Measurements from ENCODE around the gene FLOT1. TPM values are rescaled to one million over a fixed set of nuclear protein-coding genes. Genes with fewer than 3 reads are reported as not detected.

FLOT1 gene
- total and polyA plus RNA-seq, 9 of the 15 experiments (the other 6 are each of a cell fraction or from before 2014, with no cell fraction given), result 11.7 to 149 (median 118) TPM

DNA sequence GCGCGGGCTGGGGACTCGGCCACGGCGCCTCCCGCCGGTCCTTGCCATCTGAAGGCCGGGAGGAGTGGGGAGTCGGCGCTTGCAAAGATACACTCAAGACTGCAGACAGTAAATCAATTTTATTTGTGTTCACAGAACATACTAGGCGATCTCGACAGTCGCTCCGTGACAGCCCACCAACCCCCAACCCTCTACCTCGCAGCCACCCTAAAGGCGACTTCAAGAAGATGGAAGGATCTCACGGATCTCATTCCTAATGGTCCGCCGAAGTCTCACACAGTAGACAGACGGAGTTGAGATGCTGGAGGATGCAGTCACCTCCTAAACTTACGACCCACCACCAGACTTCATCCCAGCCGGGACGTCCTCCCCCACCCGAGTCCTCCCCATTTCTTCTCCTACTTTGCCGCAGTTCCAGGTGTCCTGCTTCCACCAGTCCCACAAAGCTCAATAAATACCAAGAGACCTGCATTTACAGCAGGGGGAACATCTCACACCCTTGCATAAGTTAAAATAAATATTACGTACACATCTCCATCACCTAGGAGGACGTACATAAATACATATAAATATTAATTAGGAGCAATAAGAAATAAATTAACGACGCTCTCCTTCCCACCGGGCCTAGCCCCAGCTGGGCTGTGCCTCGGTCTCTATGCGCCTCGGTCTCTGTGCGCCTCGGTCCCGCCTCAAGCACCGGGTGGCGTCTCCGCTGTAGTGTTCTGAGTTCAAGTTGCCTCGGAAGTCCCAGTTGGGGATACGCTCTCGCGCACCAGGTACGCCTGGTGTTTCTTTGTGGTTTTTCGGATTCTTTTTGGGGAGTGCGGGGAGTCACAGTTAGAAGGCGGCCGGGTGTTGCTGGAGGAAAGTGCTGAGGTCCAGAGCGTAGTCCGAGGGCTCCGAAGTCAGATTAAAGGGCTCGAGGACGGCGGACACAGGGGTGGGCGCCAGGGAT, 889 bp upstream of the FLOT1 start (continued):
- TF ChIP-seq ZBTB2 (IDR thresholded peaks at IDR 0.05), result no peak
- TF ChIP-seq BMI1 (IDR thresholded peaks at IDR 0.05; ENCODE audit: low read length), result no peak
- TF ChIP-seq, protein P1, sequence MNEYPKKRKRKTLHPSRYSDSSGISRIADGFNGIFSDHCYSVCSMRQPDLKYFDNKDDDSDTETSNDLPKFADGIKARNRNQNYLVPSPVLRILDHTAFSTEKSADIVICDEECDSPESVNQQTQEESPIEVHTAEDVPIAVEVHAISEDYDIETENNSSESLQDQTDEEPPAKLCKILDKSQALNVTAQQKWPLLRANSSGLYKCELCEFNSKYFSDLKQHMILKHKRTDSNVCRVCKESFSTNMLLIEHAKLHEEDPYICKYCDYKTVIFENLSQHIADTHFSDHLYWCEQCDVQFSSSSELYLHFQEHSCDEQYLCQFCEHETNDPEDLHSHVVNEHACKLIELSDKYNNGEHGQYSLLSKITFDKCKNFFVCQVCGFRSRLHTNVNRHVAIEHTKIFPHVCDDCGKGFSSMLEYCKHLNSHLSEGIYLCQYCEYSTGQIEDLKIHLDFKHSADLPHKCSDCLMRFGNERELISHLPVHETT (CRISPR knock-in tag; conservative IDR thresholded peaks at IDR 0.05 in 1 of 2, IDR thresholded peaks at IDR 0.05 in 1 of 2), result no peak; a peak in 1 of 4 replicates
- TF ChIP-seq ZFP1 (CRISPR knock-in tag; IDR thresholded peaks at IDR 0.05), result no peak
- TF ChIP-seq, protein P2, sequence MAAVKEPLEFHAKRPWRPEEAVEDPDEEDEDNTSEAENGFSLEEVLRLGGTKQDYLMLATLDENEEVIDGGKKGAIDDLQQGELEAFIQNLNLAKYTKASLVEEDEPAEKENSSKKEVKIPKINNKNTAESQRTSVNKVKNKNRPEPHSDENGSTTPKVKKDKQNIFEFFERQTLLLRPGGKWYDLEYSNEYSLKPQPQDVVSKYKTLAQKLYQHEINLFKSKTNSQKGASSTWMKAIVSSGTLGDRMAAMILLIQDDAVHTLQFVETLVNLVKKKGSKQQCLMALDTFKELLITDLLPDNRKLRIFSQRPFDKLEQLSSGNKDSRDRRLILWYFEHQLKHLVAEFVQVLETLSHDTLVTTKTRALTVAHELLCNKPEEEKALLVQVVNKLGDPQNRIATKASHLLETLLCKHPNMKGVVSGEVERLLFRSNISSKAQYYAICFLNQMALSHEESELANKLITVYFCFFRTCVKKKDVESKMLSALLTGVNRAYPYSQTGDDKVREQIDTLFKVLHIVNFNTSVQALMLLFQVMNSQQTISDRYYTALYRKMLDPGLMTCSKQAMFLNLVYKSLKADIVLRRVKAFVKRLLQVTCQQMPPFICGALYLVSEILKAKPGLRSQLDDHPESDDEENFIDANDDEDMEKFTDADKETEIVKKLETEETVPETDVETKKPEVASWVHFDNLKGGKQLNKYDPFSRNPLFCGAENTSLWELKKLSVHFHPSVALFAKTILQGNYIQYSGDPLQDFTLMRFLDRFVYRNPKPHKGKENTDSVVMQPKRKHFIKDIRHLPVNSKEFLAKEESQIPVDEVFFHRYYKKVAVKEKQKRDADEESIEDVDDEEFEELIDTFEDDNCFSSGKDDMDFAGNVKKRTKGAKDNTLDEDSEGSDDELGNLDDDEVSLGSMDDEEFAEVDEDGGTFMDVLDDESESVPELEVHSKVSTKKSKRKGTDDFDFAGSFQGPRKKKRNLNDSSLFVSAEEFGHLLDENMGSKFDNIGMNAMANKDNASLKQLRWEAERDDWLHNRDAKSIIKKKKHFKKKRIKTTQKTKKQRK (IDR thresholded peaks at IDR 0.05; ENCODE audit: borderline replicate concordance, low read depth, low read length), result no peak
- TF ChIP-seq ZFP30 (CRISPR knock-in tag; IDR thresholded peaks at IDR 0.05; ENCODE audit: borderline replicate concordance), result no peak
- no peak for TF ChIP-seq ZNF121 (CRISPR knock-in tag; conservative IDR thresholded peaks at IDR 0.05)
- no peak for TF ChIP-seq WHSC1 (IDR thresholded peaks at IDR 0.05; ENCODE audit: low read length)
- TF ChIP-seq MAFK (IDR thresholded peaks at IDR 0.05; ENCODE audit: low read length), result no peak
- TF ChIP-seq CREB3L1 (IDR thresholded peaks at IDR 0.05; ENCODE audit: borderline replicate concordance, low read depth), result no peak
- no peak for TF ChIP-seq JUNB (CRISPR knock-in tag; conservative IDR thresholded peaks at IDR 0.05)
- no peak for TF ChIP-seq SMARCB1 (IDR thresholded peaks at IDR 0.05; ENCODE audit: insufficient read length, low read depth)
- TF ChIP-seq E4F1 (CRISPR knock-in tag; IDR thresholded peaks at IDR 0.05; ENCODE audit: borderline replicate concordance), result no peak
- no peak for TF ChIP-seq MEF2A (IDR thresholded peaks at IDR 0.05; ENCODE audit: control insufficient read depth, low read depth, low read length)
- no peak for TF ChIP-seq SMAD4 (CRISPR knock-in tag; conservative IDR thresholded peaks at IDR 0.05)
